ENCODE data around the gene S100A16.
"Not testable (repeated sequence)": the region's sequence is repeated elsewhere in the genome, so short reads cannot be mapped to it uniquely, and the experiment has no call there.

S100A16 gene

DNA sequence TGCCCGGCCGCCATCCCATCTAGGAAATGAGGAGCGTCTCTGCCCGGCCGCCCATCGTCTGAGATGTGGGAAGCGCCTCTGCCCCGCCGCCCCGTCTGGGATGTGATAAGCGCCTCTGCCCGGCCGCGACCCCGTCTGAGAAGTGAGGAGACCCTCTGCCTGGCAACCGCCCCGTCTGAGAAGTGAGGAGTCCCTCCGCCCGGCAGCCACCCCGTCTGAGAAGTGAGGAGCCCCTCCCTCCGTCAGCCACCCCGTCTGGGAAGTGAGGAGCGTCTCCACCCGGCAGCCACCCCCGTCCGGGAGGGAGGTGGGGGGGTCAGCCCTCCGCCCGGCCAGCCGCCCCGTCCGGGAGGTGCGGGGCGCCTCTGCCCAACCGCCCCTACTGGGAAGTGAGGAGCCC lies 30.1 kb downstream of the S100A16 start:
- not testable (repeated sequence) for DNase-seq

DNA sequence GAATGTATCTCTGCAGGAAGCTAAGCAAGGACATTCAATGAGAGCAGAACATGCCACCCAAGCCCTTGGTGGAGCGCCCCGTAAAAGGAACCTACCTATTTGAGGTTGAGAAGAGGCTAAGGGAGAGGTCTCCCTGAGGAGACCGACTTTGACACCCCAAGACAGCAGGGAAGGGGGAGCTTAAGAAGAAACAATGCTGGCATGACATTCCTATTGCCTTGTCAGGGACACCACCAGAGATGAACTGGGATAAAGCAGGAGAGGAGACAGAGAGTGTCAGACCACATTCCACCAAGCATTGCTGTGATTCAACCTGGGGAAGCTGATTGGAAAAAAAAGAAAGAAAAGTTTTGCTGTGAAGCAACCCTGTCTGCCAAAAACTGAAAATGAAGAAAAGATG lies 34.0 kb downstream of the S100A16 start:
- DNase-seq: no peak

DNA sequence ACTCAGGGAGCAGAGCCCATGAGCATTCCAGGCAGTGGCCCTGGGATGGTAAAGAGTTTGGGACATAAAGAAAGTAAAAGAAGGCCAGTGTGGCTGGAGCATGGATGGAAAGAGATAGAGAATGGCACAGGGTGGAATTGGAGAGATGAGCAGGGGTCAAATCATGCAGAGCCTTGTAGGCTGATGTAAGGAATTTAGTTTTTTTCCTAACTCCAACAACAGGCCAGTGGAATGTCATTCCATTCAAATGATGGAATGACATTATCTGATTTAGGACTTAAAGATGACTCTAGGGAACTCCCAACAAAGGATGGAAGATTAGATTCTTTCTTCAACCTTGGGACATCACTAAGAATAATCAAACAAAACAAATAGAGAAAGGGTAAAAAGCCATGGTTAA lies 34.4 kb downstream of the S100A16 start:
- DNase-seq: no peak

DNA sequence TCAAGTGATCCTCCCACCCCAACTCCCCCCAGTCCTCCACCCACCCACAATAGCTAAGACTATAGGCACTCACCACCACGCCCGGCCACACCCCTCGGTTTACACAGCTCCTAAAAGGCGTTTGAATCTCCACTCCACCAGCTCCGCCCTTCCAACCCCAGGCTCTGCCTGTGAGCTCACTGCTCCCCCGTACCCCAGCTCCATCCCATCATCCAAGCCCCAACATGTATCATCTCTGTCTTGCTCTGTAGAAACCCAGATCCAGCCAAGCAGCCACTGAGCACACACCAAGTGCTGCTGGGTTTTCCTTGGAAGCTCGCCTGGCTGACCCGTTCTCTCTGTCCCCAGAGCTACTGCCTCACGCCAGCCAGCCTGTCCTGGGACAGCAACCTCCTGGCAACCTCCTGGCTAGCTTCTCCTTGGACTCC lies 35.3 kb downstream of the S100A16 start:
- DNase-seq: no peak

DNA sequence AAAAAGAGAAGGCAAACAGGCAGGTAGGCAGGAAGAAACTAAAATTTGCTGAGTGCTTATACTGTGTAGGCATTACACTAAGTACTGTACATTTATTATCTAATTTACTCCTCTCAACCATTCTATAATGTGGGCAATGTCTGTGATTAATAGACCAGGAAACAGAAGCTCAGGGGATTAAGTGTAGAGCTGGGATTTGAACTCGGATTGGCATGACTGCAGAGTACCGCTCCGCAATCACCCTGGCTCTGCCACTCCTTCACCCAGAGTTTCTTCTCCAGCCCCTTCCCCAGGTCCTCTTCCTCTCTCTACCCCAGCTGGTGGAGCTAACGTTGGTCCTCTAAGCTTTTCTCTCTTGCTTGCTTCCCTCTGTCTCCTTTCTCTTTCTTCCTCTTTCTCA lies 35.8 kb downstream of the S100A16 start:
- DNase-seq: no peak

DNA sequence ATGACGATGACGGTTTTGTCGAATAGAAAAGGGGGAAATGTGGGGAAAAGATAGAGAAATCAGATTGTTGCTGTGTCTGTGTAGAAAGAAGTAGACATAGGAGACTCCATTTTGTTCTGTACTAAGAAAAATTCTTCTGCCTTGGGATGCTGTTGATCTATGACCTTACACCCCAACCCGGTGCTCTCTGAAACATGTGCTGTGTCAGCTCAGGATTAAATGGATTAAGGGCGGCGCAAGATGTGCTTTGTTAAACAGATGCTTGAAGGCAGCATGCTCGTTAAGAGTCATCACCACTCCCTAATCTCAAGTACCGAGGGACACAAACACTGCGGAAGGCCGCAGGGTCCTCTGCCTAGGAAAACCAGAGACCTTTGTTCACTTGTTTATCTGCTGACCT lies 37.4 kb downstream of the S100A16 start:
- DNase-seq: not testable (repeated sequence)

DNA sequence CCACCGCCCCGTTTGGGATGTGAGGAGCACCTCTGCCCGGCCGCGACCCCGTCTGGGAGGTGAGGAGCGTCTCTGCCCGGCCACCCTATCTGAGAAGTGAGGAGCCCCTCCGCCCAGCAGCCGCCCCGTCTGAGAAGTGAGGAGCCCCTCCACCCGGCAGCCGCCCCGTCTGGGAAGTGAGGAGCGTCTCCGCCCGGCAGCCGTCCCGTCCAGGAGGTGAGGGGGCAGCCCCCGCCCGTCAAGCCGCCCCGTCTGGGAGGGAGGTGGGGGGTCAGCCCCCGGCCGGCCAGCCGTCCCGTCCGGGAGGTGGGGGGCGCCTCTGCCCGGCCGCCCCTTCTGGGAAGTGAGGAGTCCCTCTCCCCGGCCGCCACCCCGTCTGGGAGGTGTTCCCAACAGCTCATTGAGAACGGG lies 37.9 kb downstream of the S100A16 start:
- not testable (repeated sequence) for DNase-seq

DNA sequence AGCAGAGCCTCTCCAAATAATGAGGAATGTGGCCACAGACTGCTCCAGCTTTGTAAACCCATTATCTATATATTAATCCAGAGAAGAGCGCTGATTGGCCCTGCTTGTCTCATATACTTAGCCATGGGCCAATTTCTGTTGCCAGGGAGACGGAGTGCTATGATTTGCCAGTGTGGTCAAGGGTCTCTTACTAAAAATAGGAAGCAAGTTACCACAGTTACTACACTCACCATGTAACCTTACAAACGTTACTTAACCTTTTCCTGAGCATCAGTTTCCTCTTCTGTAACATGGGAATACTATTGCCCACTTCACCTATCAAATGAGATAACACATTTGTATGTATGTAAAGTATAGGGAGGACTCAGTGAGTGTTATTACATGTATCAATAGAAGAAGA lies 39.6 kb downstream of the S100A16 start:
- no peak for DNase-seq

DNA sequence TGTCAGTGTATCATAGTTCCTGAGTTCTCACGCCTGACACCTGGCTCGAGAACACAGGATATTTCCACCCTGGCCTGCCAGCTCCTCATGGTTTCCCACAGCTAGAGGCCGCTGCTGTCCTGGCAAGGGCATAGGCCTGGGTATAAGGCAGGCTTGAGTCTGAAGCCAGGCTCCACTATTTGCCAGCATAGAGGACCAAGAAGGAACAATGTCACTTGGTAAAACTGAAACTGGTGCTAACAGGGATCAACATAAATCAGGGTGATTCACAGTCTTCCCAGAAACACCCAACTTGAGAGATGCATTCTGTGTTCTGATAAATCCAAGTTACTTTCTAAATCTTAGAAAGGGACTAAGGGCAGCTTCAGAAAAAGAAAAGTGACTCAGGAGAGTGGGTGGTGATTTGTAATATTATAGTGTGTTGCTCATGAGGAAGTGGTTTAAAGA lies 40.3 kb downstream of the S100A16 start:
- DNase-seq: no peak

DNA sequence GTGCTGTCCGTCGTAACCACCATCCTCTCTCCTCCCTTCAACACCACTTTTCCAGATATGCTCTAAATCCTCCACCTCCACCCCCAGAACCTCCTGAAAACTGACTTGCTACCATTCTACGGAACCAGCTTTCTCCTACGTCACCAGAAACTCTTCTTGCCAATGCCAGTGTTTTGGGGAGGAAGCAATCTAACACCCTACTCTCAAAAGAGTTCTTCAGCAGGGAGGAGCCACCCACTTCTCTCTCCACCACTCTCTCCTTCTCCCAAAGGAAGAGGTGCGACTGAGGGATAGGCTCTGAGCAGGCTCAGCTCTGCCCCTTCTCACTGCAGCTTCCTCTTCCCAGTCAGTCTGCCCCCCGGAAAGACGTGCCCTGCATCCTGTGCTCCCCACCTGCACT lies 41.2 kb downstream of the S100A16 start:
- no peak for DNase-seq

DNA sequence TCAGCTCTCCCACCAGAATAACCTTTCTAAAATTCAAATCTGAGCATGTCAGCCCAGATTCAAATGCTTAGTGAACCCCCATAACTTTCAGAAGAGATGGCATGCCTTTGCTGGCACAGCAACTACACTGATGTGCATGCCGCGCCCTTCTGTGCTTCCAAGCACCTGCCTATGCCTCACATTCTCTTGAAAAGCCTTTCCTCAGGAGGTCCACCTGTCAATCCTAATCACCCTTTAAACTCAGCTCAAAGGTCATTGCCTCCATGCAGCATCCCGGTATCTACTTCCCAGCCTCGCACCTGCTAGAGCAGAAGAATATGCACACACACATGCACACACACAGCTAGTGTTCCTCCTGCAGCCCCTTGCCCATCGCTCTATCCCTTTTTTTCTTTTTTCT lies 42.1 kb downstream of the S100A16 start:
- DNase-seq: no peak

DNA sequence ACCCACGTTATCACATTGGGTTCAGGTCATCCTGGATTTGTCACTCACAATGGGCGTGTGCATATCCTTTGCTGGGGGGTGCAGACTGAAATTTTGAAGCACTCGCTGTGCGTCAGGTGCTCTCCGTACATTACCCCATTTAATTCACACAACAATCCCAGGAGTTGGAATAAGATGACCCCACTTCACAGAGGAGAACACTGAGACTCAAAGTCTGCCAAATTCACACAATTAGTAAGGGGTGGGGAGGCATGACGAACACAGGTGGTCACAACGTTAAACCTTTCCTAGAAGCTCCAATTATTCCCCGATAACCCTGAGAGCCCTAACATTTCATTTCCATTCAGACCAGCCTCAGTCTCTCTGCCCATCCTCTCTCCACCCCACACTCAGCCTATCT lies 43.5 kb downstream of the S100A16 start:
- no peak for DNase-seq

DNA sequence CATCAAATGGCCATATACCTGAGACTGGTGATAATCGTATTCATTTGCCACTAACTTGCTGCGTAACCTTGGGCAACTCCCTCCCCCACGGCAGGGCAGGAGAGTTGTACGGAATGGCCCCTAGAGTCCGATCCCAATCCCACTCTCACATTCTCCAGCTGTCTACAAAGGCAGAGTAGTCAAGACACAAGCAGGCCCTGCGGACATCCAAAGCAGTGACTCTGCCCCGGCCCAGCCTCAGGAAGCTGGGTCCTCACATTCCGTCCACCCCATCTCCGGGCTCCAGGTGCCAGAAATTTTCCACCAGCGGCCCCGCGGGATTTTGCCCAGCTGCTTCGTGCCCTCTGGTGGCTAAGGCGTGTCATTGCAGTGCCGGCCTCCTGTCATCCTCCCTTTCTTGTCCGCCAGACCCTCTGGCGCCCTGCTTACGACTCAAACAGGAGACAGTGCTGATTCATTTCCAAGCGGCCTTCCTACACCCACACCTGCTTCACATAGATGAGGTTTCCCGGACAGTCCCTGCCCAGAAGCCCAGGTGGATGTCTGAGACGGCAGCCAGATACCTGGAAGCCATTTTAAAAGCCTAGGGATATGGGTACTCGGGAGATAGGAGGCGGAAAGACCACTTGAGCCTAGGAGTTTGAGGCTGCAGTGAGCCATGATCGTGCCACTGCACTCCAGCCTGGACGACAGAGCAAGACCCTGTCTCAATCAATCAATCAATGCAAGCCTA lies 44.4 kb downstream of the S100A16 start:
- DNase-seq: no peak

DNA sequence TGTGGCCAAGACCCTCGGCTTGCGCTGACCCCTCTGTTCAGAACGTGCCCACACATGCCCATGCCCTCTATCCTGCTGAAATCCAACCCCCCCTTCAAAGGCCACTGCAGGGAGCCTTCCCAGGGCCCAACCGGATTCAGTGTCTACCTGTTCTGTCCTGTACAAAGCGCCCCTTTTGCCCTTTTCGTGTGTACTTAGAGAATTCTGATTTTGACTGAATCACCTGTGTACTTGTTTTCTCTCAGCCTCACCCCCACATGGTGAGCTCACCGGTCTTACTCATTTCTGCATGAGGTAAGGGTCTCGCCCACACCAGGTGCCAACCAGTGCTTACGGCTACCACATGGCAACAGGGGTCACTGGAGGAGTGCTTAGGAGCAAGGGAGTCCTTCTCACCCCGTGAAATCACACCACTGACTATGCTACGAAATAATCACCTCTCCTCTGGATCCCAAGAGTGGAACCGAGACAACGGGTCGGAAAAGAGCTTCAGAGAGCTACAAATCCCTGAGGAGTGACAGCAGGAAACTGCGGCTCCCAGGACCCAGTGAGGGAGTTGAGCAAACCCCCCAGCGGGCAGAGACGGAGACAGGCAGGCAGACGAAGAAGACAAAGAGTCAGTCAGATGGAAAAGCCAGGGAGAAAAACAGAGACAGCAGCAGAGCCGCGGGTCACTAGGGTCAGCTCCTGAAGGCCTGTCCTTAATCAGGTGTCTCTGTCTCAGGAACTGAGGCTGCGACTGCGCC lies 45.1 kb downstream of the S100A16 start:
- no peak for DNase-seq

DNA sequence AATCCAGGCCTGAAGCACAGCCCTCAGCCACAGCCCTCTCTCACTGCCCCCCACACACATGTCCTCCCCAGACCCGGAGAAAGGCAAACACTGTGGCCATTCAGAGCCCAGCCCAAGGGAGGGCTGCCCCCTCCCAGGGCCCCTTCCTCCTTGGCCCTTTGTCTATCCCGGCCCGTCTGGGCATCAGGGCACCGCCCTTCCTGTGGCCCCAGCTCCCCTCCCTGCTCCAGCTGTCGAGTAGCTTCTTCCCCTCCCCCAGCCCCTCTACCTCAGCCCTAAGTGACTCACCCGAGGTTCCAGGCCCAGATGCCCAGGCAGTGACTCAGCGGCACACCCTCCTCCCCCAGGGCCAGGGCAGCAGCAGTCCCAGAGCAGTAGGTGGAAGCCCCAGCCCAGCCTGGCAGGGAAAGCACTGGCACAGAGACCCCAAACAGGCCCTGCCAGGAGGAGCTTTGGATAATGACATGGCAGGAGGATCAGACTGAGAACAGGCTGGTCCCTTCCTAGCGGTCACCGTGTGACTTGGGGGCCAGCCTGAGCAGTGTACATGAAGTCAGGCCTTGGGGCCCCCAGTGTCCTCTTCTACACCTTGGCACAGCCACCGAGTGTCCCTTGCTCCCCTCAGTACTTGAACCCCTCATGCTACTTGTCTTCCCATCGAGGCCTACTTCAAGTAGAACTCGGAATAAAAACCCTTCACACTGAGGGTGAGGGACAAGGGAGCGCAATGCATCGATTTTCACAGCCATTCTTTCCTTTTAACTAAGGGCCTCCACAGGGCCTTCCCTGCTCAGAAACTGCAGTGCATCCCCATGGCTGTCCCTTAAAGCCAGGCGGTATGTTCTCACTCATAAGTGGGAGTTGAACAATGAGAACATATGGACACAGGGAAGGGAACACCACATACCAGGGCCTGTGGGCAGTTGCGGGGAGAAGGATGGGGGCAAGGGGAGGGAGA lies 46.2 kb downstream of the S100A16 start:
- DNase-seq: no peak

DNA sequence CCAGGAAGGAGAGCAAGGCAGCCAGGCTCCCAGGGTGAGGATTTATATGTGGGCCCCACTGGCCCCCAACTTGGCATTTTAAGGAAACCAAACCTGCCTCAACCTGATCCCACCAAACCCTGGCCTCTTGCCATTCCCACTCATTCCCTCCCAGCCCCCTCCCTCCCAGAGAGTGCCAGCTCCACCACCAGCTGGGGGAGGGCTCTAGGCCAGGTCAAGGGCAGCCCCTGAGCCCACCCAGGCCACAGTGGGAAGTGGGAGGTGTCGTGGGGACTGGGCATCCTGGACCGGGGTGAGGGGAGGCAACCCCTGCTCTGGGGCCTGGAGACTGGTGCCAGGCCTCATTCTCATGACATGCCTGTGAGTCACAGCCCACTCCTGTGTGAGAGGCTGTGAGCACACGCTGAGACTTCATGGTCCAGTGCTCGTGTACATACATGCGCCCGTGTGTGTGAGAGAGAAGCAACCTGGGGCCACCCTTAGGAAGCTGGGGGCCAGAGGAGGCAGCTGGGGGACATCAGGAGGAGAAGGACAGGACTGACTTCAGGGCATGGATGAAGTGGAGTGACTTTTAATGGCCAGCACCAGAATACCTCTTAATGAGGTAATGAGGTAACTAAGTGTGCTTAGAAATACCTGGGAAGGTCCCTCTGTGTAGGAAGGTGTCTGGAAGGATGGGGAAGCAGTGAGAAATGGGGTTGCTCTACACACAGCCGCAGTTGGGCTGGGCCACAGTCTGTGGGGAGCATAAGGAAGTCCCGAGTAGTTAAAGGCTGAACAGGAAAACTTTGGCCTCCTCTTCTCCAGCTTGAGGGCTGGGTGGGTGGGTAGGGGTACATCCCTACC lies 47.2 kb downstream of the S100A16 start, which contains the start of gene S100A2:
Gene S100A2 (minus strand): TSS at position 316 of the 846 bp plus-strand sequence. CDS start 1,967 bp downstream, outside the sequence.
- no peak for DNase-seq

DNA sequence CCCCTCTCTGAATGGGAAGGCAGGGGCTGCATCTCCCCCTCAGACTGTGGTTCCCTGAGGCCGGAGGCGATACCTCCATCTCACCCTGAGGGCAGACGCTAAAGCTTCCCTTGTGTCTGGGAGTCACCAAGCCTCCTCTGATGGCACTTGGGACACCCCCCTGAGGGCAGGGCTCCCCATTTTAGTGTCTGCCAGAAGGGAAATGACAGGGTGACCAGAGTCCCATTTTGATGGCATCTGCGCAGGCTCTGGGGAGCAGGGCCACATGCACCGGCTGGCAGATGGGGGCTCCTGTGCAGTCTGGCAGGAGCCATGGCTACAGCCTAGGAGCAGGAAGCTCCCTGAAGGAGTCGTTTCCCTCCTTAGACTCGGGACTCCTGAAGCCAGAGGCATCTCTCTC lies 48.9 kb downstream of the S100A16 start:
- no peak for DNase-seq

DNA sequence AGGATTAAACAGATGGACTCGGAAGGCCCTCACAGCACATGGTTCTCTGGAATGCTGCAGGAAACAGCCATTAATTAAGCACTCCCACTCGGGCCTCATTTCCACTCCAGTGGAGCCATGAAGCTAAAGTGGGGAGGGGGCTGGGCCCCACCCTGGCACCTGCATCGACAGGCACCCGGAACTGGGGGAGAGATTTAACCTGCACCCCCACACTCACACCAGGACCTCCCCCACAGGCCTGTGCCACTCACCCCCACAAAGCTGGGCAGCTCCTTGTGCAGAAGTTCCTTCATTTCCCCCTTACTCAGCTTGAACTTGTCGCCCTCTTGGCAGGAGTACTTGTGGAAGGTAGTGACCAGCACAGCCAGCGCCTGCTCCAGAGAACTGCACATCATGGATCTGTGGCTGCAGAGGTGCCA lies 49.4 kb downstream of the S100A16 start:
- no peak for DNase-seq

DNA sequence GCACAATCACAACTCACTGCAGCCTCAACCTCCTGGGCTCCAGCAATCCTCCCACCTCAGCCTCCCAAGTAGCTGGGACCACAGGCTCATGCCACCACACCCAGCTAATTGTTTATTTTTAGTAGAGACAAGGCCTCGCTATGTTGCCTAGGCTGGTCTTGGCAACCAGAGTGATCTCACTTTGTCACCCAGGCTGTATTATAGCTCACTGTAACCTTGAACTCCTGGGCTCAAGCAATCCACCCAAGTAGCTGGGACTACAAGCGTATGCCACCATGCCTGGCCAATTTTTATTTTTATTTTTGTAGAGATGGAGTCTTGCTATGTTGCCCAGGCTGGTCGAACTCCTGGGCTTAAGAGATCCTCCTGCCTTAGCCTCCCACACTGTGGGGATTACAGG lies 50.9 kb downstream of the S100A16 start:
- DNase-seq: not testable (repeated sequence)

DNA sequence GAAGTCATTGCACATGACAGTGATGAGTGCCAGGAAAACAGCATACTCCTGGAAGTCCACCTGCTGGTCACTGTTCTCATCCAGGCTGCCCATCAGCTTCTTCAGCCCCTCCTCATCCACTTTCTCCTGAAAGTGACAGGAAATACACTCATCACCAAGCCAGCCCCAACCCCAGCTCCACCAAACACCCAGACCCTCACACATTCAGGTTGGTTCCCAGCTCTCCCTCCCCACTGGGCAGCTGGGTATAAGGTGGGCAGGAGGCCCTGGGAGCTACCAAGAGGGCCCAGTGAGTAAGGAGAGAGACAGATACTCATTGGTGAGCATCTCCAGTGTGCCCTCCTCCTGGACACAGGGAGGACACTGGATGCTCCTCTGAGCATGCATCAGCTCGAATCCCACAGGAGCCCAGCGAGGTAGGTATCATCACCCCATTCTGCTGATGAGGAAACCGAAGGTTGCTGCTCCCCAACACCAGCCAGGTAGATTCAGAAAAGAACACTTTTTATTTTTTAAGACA lies 51.4 kb downstream of the S100A16 start:
- DNase-seq: no peak

DNA sequence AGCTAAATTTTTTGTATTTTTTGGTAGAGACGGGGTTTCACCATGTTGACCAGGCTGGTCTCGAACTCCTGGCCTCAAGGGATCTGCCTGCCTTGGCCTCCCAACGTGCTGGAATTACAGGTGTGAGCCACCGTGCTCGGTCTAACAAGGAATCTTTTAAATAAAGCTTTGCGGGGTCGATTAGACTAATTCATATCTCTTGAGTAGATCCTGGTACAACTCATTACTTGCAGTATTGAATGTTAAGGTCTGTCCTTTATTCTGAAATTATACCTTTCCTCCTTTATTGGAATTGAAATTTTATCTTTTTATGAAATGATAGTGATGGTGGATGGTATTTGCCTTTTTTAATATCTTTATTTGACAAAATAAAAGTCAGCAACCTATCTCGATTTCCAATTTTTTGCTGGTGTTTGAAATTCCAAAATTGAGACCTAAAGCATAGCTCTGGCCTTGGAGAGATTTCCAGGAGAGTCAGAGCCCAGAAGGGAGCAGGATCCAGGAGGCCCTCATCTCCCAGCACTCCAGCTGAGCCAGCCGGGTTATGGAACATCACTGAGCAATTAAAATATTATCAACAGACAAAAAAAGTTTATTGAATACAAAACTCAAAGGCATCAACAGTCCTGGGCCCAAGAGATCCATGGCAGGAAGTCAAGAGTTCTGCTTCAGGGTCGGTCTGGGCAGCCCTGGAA lies 52.0 kb downstream of the S100A16 start:
- DNase-seq: no peak
